Endothelial cell of umbilical vein (primary cell): ENCODE results near the gene SNRNP200. TPM values are rescaled to one million over a fixed set of nuclear protein-coding genes. Genes with fewer than 3 reads are reported as not detected.

Experiments
- BruUV-seq: library from RNA; stranded (reverse); fragments of 400-500 nt; replicated peaks from 2 replicates; lab custom pipeline; 2021; lab: Mats Ljungman, UMichigan
- CTCF ChIA-PET: fragments of 300-600, 350-600 bp; sonication (Branson Sonifier 250); formaldehyde crosslinking; loops from one replicate; lab custom pipeline; 2021; ENCODE audit warnings: antibody characterized with exemption, inconsistent platforms; lab: Charles Lee
- POLR2A ChIA-PET: fragments of 300-600, 350-600 bp; sonication (Branson Sonifier 250); formaldehyde crosslinking; loops from one replicate; lab custom pipeline; 2021; ENCODE audit warnings: antibody characterized with exemption, inconsistent platforms; lab: Charles Lee
- DNase-seq: peaks from one replicate; pipeline ENCODE4 v3.0.0-alpha.2; 2011; ENCODE audit warnings: low read depth, low spot score
- FAIRE-seq: peaks from 2 replicates; lab custom pipeline; 2011; peaks lifted over from hg19 to GRCh38; lab: Jason Lieb, UNC
- H2AFZ ChIP-seq: 2 replicates; pipeline ENCODE4 v1.6.0; 2012; ENCODE audit warnings: low read depth, low read length, control low read depth, inconsistent platforms
- H3K27ac ChIP-seq: 2 replicates; pipeline ENCODE4 v1.5.1; 2011; ENCODE audit warnings: low read depth, mild to moderate bottlenecking, control low read depth, low read length, moderate library complexity; ENCODE audit not compliant: insufficient read depth
- H3K27me3 ChIP-seq, 2 experiments: 2 replicates each; pipeline versions ENCODE4 v1.6.0 to v1.6.1; 2011; ENCODE audit warnings: low read length in 2 of 2, mixed read lengths in 1 of 2; ENCODE audit not compliant: control insufficient read depth in 2 of 2, insufficient read depth in 2 of 2
- H3K36me3 ChIP-seq, 2 experiments: 2 replicates in 1 of 2; 3 replicates in 1 of 2; pipeline ENCODE4 v1.5.1; 2011; ENCODE audit warnings: low read length in 2 of 2, mild to moderate bottlenecking in 1 of 2, moderate library complexity in 1 of 2; ENCODE audit not compliant: control insufficient read depth in 2 of 2, insufficient read depth in 2 of 2; ENCODE audit errors: extremely low read depth in 1 of 2
- H3K4me1 ChIP-seq: 3 replicates; pipeline ENCODE4 v1.5.1; 2011; ENCODE audit warnings: mild to moderate bottlenecking, low read length; ENCODE audit not compliant: control insufficient read depth, insufficient read depth; ENCODE audit errors: extremely low read depth
- H3K4me2 ChIP-seq: 2 replicates; pipeline ENCODE4 v1.6.1; 2011; ENCODE audit warnings: low read length, control low read depth, mixed read lengths; ENCODE audit not compliant: insufficient read depth
- H3K4me3 ChIP-seq, 3 experiments: fragments of 200-600 bp in 1 of 3; sonication (generic), shearing (Covaris generic) in 1 of 3; replicated peaks in 1 of 3; 2 replicates each; pipeline ENCODE4 v1.5.1; 2011 to 2016; ENCODE audit warnings: control low read depth in 3 of 3, low read length in 3 of 3, mild to moderate bottlenecking in 2 of 3, inconsistent platforms in 1 of 3, low read depth in 1 of 3, moderate library complexity in 1 of 3; ENCODE audit not compliant: insufficient read depth in 1 of 3
- H3K79me2 ChIP-seq: 2 replicates; pipeline ENCODE4 v1.6.0; 2012; ENCODE audit warnings: low read length, inconsistent platforms; ENCODE audit not compliant: control insufficient read depth, insufficient read depth
- H3K9ac ChIP-seq: replicated peaks from 2 replicates; pipeline ENCODE3; 2011; ENCODE audit warnings: low read length, control low read depth; ENCODE audit not compliant: insufficient read depth; ENCODE audit errors: extremely low read depth
- H3K9me1 ChIP-seq: replicated peaks from 3 replicates; pipeline ENCODE4 v1.6.0; 2011; ENCODE audit warnings: mild to moderate bottlenecking, low read length; ENCODE audit not compliant: control insufficient read depth, insufficient read depth; ENCODE audit errors: extremely low read depth
- H3K9me3 ChIP-seq: replicated peaks from 2 replicates; pipeline ENCODE4 v1.5.1; 2012; ENCODE audit warnings: low read length, inconsistent platforms; ENCODE audit not compliant: control insufficient read depth, insufficient read depth
- H4K20me1 ChIP-seq: replicated peaks from 2 replicates; pipeline ENCODE3; 2011; ENCODE audit warnings: mild to moderate bottlenecking, low read length; ENCODE audit not compliant: control insufficient read depth, insufficient read depth; ENCODE audit errors: extremely low read depth
- CTCF ChIP-seq, 2 donors: IDR thresholded peaks; 1 replicate in 1 of 2; 2 replicates in 1 of 2; pipeline ENCODE4 v1.5.1; 2011; ENCODE audit warnings: low read length in 2 of 2, mild to moderate bottlenecking in 2 of 2, moderate library complexity in 2 of 2, control low read depth in 1 of 2, inconsistent platforms in 1 of 2, low read depth in 1 of 2; ENCODE audit not compliant: insufficient read depth in 1 of 2; ENCODE audit errors: extremely low read depth in 1 of 2
- EZH2 ChIP-seq: IDR thresholded peaks from 2 replicates; pipeline ENCODE4 v1.6.1; 2012; ENCODE audit warnings: borderline replicate concordance, low read depth, mild to moderate bottlenecking, moderate library complexity, low read length, inconsistent platforms; ENCODE audit not compliant: severe bottlenecking
- FOS ChIP-seq: IDR thresholded peaks from 2 replicates; pipeline ENCODE4 v1.6.1; 2011; ENCODE audit warnings: mild to moderate bottlenecking, low read length, moderate library complexity, borderline replicate concordance; ENCODE audit not compliant: insufficient read depth
- GATA2 ChIP-seq: IDR thresholded peaks from 2 replicates; pipeline ENCODE4 v1.7.0; 2011; ENCODE audit warnings: low read depth, mild to moderate bottlenecking, moderate library complexity, mixed read lengths, low read length; ENCODE audit not compliant: insufficient read length, insufficient read depth
- JUN ChIP-seq: IDR thresholded peaks from 2 replicates; pipeline ENCODE4 v1.6.1; 2011; ENCODE audit warnings: borderline replicate concordance, low read depth; ENCODE audit not compliant: insufficient read length, insufficient read depth
- MAX ChIP-seq: IDR thresholded peaks from 2 replicates; pipeline ENCODE4 v1.6.1; 2011; ENCODE audit not compliant: insufficient read depth, insufficient read length
- MYC ChIP-seq: IDR thresholded peaks from one replicate; pipeline ENCODE4 v1.6.1; 2011; ENCODE audit warnings: mild to moderate bottlenecking, low read depth, low read length
- POLR2A ChIP-seq: IDR thresholded peaks from 2 replicates; pipeline ENCODE4 v1.6.1; 2012; ENCODE audit warnings: low read depth, mild to moderate bottlenecking, control low read depth, low read length
- POLR2AphosphoS5 ChIP-seq: IDR thresholded peaks from 2 replicates; pipeline ENCODE4 v1.6.1; 2012; ENCODE audit warnings: low read depth, mild to moderate bottlenecking, control low read depth, low read length, moderate library complexity; ENCODE audit not compliant: insufficient read depth
- dilution Hi-C: fragments of 300-500 bp; cut with MboI; formaldehyde crosslinking; loops from one replicate; pipeline ENCODE4 v1.15.0; 2019; ENCODE audit warnings: low sequenced_read_pairs; ENCODE audit not compliant: extremely low pct_ligation_motif_present
- intact Hi-C: fragments of 100-400 bp; cut with micrococcal nuclease; formaldehyde crosslinking; loops from one replicate; pipeline ENCODE4 v1.10.0; 2022
- polyA plus RNA-seq, 4 experiments: library from polyadenylated mRNA; depleted of rRNA in 3 of 4; stranded (reverse) in 3 of 4; unstranded in 1 of 4; fragments of >200 nt; gene quantifications; 2 replicates each; pipeline versions ENCODE4 v1.2.1 to v1.2.3, GENCODE V29; 2011 to 2012; ENCODE audit warnings: missing spikeins in 1 of 4
- total RNA-seq: library from RNA; stranded (reverse); gene quantifications from 2 replicates; pipeline ENCODE4 v1.2.3, GENCODE V29; 2021

SNRNP200 gene
- total and polyA plus RNA-seq, 2 donors (not counting 3 experiments of a cell fraction or from before 2014, with no cell fraction given), result 124 to 155 TPM

- intact Hi-C loops (loop anchor here (1.0 to 2.0 kb wide), 2 partner anchors 18 to 33 kb away; partner anchors contain the start of gene STARD7), dilution Hi-C loops (no loop called here)
- H3K79me2 ChIP-seq, result no peaks in the 10 kb centered on the region
- peak overlapping the region; percentile 71 for H3K27ac ChIP-seq
- peak; percentile 96 for FAIRE-seq
- DNase-seq, result peak; percentile 76
- TF ChIP-seq POLR2AphosphoS5, result peak; percentile 44
- TF ChIP-seq MYC, result no peak
- TF ChIP-seq MAX, result no peak
- CTCF ChIA-PET, result interaction anchor here (0.7 to 1.6 kb wide), 5 partner anchors 19 to 68 kb away, joined by 3 to 10 read pairs (median 3); no protein-coding TSS in a partner anchor
- H3K27me3 ChIP-seq, result no peaks in the 10 kb centered on the region
- no peaks in the 10 kb centered on the region for H3K36me3 ChIP-seq
- no TSS peak for BruUV-seq
- peak overlapping the region; percentile 70 for H2AFZ ChIP-seq
- H3K4me1 ChIP-seq, result peaks cover 31% of the 10 kb centered on the region
- no peak overlapping the region for H3K4me3 ChIP-seq
- no peaks in the 10 kb centered on the region for H3K9me3 ChIP-seq
- no peaks in the 10 kb centered on the region for H3K9me1 ChIP-seq
- POLR2A ChIA-PET, result no interaction called here
- H4K20me1 ChIP-seq, result no peaks in the 10 kb centered on the region
- peak overlapping the region; percentile 31 for H3K4me2 ChIP-seq
- peak overlapping the region; percentile 13 for H3K9ac ChIP-seq
These were observed 63.3 kb downstream of the SNRNP200 start for GRCh38 chr2:96241900-96242611.

- no peak for DNase-seq
- ChIA-PET CTCF (interaction anchor here (0.7 to 1.6 kb wide), 5 partner anchors 20 to 67 kb away, joined by 3 to 10 read pairs (median 3); partner anchors contain the start of gene CIAO1), POLR2A (interaction anchor here (0.6 kb wide), 1 partner anchor 84 kb away, joined by 6 read pairs; no protein-coding TSS in a partner anchor)
- Histone ChIP-seq H3K4me2 (no peak overlapping the region), H3K79me2 (no peaks in the 10 kb centered on the region), H3K9ac (no peak overlapping the region), H3K4me3 (no peak overlapping the region), H3K27ac (no peak overlapping the region), H3K4me1 (peaks cover 23% of the 10 kb centered on the region), H3K9me3 (no peaks in the 10 kb centered on the region), H3K36me3 (no peaks in the 10 kb centered on the region), H3K27me3 (no peaks in the 10 kb centered on the region), H4K20me1 (no peaks in the 10 kb centered on the region), H2AFZ (no peak overlapping the region), H3K9me1 (no peaks in the 10 kb centered on the region)
- no TSS peak for BruUV-seq
- dilution Hi-C loops, result no loop called here
- intact Hi-C loops, result no loop called here
- TF ChIP-seq MYC (no peak), JUN (no peak), POLR2A (no peak), GATA2 (no peak), FOS (no peak), POLR2AphosphoS5 (no peak), CTCF (IDR thresholded peaks at IDR 0.05; ENCODE audit: extremely low read depth in 1 of 2, insufficient read depth in 1 of 2, low read depth in 1 of 2, low read length in 2 of 2) (no peak), MAX (no peak), EZH2 (no peak)
- no peak for FAIRE-seq
These were observed 64.1 kb downstream of the SNRNP200 start for GRCh38 chr2:96241227-96241626.
